M059J (cell line): ENCODE data around the gene GAA. TPM values are rescaled to one million over a fixed set of nuclear protein-coding genes. Genes with fewer than 3 reads are reported as not detected.

ENCODE experiments used
- DNase-seq: peaks from one replicate; pipeline ENCODE4 v3.0.0-alpha.2; 2012; ENCODE audit warnings: low read depth
- total RNA-seq: library from RNA; depleted of rRNA; stranded (reverse); fragments of >200 nt; shearing (Covaris generic); gene quantifications from 2 replicates; pipeline ENCODE4 v1.2.3, GENCODE V29; 2014; rRNA removed

The GAA gene
- total RNA-seq: 5.6 and 11.2 TPM in 2 replicates

DNA sequence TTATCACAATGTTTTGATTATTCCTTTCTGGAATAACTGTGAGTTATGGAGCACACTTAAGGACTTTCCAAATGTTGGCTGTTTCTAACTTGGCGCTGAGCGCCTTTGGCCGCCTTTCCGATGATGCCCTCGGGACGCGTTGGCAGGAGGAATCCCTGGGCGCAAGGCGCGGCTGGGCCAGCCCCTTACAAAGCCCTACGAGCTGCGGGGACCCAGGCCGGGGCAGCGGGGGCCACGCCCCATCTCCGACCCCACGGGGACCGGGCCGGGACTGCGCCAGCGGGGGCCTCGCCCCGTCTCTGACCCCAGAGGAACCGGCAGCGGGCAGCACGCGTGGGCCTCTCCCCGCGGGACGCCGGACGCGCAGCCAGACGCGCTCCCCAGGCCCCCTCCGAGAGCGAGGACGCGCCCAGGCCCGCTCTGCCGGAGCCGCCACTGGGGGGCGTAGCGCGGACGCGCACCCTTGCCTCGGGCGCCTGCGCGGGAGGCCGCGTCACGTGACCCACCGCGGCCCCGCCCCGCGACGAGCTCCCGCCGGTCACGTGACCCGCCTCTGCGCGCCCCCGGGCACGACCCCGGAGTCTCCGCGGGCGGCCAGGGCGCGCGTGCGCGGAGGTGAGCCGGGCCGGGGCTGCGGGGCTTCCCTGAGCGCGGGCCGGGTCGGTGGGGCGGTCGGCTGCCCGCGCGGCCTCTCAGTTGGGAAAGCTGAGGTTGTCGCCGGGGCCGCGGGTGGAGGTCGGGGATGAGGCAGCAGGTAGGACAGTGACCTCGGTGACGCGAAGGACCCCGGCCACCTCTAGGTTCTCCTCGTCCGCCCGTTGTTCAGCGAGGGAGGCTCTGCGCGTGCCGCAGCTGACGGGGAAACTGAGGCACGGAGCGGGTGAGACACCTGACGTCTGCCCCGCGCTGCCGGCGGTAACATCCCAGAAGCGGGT, at the start of gene GAA:
TSS of gene GAA (plus strand) at position 571 of the 935 bp plus-strand sequence. CDS start 3,006 bp downstream, outside the sequence.
- peak; percentile 65 for DNase-seq

DNA sequence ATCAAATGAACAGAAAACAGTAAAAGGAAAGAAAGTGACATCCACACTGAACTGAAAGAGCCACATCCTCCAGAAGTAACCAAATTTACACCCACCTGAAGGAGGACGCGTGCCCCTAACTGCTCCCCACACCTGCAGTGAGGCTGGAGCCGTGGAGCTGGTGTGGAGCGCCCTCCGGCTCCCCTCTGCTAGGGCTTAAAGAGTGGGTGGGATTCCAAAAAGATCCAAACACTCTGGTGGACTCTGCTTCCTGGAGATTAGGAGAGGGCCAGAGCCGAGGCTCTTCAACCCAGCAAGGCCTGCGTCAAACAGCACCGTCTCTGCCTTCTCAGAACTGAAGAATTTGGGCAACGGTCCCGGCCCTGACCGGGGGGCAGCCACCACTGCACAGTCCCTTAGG, 49.7 kb upstream of the GAA start:
- no peak for DNase-seq

DNA sequence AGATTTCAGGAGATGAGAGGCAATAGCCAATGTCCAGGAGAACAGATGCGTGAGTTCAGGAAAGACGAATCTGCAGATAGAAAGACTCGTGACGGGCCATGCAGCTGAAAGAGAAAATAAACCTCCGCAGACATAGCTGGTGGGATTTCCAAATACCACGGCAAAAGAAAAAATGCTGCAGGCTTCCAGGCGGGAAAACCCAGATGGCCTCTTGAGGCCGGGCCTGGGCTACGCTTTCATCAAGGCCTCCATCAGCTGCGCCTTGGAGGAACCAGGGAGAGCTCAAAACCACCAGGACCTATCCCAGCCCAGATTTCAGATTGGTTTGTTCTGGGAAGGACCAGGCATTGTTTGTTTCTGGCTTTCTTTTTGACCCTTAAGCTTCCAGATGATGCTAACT, 48.3 kb upstream of the GAA start:
- no peak for DNase-seq

DNA sequence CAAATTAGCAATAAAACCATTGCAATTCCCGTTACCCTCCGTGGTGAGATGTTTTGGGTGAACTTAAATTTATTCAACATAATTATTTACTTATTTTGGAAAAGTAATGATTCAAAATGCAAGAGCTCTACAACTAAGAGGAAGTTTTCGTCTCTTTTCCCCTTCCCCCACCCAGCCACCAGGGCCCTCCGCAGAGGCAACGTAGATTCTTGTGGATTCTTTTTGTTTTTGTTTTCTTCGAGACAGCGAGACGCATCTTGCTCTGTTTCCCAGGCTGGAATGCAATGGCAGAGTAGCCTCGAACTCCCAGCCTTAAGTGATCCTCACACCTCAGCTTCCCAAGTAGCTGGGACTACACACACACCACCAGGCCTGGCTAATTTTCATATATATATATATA, 45.8 kb upstream of the GAA start:
- DNase-seq: no peak

DNA sequence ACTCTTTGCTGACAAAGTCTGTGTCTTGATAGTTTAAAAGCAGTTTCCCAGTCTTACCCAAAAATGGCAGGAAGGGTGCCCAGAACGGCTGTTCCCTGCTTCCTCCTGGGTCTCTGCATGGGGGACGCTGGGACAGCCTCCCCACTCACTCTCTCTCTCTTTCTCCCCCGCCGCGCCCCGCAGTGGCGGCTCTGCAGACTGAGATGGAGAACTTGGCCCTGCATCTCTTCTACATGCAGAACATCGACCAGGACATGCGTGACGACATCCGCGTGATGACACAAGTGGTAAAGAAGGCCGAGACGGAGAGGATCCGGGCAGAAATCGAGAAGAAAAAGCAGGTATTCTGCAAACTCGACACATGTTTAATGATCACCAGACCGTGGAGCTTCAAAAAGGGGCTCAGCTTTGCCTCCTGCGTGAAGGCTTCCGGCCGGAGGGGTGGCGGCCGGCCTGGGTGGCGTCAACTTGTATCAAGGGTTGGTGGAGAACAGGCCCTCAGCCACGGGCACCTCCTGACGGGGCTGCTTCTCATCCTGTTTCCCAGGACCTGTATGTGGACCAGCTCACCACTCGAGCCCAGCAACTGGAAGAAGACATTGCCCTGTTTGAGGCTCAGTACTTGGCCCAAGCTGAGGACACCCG, 42.9 kb upstream of the GAA start:
- DNase-seq: no peak

DNA sequence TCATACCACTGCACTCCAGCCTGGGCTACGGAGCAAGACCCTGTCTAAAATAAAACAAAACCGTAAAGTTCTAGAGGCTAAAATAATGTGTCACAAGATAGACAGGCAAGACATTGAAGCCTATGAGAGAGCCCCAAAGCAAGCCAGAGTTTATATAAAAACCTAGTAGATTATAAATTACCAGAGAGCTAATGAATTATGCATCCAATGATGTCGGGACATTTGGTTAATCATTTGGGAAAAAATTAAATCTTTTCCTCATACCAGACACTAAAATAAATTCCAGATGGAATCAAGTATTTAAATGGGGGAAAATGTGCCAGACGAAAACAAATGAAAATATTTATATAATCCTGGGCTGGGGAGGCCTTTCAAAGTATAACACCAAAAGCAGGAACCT, 40.7 kb upstream of the GAA start:
- DNase-seq: no peak

DNA sequence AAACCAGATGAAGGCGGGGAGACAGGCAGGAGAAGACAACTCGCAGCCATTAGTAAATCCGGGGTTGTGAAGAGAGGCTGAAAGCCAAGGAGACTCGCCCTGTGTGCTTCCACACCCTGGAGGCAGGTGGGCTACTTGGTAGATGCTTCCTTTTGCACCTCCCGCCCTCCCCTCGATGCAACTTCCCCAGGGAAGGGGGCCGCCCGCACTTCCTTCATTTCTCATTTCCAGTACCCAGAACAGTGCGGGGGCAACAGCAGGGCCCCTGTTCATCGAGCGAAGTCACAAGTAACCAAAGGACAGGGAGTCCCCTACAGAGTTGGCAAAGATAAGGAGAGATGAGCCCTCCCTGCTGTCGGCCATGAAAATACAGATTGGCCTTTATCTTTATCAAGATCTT, 40.0 kb upstream of the GAA start:
- no peak for DNase-seq

DNA sequence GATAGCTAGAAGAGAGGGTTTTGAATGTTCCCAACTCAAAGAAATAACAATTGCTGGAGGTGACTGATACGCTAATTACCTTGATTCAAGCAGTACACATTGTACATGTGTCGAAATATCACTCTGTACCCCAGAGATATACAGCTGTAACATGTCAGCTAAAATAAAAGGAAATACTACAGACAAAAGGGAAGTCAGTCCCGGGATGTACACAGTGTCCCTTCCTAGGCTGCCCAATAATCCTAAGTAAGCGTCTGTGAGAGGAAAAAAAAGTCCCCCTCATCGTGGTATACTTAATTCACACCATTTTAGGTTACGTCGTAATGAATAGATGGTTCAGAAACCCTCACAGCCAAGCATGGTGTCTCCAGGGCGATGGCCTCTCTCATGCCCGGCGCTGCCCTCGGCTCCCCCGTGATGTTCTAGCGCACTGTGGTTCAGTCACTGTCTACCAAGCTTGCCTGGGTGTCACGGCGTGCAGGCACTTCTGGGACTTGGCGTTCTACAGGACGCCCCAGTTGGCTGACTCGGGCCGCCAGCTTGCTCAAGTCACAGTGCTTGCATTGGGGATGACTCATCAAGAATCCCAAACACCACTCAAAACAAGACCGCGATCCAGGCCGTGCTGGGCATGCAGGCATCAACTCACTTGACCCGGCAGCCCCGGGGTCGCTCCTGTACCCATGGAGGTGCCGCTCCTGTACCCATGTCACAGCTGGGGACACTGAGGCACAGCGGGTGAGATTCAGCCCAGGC, 37.4 kb upstream of the GAA start:
- DNase-seq: peak; percentile 80

DNA sequence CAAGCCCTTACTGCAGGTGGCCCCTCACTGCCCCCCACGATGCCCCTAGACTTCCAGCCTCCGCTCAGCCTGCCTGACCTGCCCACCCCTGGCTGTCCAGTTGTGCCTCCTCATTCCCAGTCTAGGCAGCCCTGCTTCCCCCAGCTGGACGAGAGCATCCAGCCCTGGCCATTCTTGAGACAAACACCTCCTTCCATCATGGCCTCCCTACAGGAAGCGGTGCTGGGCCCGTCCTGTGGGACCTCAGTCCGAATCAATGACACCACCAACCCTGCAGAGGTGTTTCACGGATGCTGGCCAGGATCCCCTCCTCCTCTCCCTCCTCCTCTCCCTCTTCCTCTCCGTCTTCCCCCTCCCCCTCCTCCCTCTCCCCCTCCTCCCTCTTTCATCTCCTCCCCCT, 36.7 kb upstream of the GAA start:
- no peak for DNase-seq

DNA sequence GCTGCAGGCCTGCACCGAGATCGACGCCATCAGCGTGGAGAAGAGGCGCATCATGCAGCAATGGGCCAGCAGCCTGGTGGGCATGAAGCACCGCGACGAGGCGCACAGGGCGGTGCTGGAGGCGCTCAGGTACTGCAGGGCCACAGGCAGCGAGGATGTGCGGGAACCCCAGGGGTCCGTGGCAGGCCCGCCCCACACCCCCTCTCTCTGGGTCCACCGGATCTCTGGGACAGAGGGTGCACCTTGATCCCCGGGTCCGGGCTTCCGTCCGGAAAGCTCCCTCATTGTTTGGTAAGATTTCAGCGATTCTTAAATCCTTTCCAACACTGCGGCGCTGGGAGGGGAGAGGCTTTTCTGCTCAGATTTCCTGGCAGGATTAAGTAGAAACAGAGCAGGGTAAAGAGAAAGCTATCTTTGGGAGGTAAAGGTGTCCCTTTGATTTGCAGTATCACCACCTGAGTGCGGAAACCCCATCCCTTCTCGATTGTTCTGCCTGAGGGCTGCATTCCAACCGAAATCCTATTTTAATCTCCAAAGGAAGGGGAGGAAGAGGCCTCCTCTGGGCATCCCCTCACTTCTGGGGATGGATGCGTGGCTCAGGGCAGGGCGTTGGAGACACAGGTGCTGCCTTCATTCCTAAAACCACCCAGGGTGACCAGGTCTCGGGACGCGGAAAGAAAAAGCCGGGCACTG, 35.8 kb upstream of the GAA start:
- DNase-seq: no peak

DNA sequence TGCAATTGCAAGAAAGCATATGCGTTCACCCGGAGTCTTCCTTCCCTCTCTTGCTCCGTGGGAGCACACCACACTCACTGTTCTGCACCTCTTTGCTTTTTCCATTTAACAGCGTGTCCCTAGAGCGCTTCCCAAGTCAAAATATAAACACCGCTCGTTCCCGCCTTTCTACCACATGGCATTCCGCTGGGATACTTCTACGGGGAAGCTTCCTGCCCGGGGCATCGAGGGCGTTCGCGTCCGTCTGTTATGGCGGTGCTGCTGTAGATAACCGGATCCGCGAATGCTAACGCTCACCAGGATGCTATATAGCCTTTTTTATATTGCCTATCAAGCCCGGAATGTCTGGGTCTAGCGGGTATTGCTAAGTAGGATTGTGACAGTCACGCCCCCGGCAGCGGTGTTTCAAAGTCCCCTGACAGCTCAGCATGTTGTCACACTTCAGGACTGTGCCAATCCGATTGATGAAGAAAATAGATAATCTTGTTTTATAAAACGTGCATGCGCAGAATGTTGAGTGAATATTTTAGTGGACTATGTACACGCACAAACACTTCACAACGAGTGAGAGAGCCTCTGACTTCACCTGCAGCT, 33.9 kb upstream of the GAA start:
- no peak for DNase-seq

DNA sequence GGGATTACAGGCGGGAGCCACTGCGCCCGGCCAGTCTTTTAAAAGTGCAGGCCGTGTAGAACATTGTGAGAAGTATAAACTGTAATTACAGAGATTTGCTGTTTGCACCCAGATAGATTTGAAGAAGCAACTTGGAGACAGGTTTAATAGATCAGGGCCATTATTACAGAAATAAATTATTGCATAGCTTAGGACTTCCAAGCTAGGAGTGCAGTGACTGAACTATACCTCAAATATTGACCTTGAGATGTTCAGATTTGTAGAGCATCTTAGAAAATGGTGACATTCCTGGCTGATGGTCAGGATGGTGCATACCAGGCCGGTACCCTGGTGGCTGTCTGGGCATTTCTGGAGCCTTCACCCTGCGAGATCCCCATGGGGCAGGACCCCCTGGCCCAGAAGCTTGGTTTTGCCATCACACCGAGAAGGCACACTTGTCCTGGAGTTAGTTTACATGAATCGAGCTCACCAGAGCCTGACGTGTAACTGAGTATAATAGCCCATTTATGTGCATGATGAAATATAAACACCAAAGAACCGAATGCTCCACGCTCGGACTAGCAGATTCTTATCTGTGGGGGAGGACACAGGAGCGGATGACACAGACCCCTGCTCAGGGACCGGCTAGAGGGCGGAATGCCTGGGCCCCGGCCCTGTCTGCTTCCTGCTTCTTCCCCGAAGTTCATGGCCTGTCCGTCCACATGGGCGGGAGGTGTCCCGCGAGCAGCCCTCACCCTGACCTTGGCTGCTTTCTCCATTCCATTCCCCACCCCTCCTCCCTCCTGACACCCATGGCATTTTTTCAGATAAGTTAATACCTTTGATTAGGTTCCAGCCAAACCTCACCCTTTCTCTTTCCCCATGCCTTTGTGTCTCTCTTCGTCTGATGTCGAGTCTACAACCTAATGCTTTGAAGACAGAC, 32.8 kb upstream of the GAA start:
- DNase-seq: peak; percentile 17

DNA sequence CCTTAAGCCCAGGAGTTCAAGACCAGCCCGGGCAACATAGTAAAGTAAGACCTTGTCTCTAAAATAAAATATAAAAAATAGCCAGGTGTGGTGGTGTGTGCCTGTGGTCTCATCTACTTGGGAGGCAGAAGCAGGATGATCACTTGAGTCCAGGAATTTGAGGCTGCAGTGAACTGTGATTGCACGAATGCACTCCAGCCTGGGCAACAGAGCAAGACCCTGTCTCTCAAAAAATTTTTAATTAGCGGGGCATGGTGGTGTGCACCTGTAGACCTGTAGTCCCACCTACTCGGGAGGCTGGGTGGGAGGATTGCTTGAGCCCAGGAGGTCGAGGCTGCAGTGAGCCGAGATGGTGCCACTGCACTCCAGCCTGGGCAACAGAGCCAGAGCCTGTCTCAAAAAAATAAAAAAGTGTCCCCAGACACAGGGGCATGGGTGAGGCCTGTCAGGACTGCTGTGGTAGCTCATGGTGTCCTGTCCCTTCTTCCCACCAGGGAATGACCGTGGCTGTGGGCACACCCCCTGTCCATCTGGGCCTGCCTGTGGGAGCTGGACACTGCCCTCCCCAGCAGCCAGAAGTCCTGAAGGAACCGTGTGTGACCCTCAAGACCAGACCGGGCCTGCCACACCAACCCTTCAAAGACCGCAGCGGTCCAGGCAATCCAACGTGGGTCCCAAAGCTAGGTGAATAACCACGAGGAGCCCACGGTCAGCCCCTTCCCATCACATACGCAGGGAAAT, 30.8 kb upstream of the GAA start:
- DNase-seq: no peak

DNA sequence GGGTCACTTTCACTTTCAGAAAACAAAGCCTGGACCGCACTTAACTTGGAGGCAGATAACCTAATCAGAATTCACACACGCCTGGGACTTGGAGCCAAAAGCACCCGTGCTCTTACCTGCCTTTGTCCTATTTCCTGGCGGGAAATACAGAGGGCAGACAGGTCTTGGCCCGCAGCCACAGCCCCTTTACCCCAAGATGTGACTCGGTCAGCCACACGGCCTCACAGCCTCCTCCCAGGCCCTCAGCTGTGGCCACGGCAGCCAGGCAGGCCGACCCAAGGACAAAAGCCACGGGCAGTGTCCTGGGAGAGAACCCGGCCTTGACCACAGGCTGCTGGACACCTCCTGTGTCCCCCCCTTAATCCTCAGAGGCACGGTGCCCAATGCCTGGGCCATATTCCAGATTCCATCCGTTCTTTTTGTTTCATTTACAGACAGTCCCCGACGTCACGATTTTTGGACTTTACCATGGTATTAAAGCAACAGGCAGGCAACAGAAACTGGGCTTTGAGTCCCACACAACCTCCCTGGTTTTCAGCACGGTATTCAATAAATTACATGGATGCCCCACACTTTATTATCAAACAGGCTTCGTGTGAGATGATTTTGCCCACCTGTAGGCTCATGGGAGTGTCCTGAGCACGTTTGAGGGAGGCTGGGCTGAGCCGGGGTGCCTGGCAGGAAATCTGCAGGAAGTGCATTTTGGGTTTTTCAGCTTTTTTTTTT, 30.1 kb upstream of the GAA start:
- peak; percentile 65 for DNase-seq

DNA sequence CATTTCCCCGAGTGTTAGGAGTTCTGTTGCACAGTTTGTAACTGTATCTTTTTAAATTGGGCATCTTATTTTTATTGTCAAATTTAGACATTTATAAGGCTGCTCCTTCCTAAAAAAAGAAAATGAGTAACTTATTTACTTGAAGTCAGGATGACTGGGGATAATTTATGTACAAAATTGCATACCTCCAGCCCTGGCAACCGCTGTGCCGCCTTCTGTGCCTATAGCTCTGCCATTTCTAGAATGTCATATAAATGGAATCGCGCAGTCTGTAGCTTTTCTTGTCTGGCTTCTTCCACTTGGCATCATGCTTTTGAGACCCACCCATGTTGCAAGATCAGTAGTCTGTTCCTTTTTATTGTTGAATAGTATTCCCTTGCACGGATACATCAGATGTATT, 29.0 kb upstream of the GAA start:
- DNase-seq: no peak

DNA sequence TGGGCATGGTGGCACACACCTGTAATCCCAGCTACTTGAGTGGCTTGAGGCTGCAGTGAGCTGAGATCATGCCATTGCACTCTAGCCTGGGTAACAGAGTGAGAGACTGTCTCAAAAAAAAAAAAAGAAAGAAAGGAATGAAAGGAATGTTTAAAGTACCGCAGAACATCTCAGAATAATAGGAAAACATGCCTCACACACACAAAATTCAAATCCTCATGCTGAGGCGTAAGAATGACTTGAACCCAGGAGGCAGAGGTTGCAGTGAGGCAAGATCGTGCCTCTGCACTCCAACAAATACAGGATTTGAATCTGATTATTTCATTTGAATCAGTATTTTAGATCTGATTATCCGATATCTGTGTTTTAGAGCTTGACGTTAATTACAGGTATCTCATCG, 21.3 kb upstream of the GAA start:
- DNase-seq: no peak

DNA sequence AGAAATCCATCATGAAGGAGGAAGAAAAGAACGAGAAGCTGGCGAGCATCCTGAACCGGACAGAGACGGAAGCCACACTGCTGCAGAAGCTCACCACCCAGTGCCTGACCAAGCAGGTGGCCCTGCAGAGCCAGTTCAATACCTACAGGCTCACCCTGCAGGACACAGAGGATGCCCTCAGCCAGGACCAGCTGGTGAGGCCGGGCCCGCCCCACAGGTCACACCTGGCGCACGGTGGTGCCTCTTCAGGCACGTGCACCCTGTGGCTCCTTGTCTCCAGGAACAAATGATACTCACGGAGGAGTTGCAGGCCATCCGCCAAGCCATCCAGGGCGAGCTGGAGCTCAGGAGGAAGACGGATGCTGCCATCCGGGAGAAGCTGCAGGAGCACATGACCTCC, 19.8 kb upstream of the GAA start:
- no peak for DNase-seq

DNA sequence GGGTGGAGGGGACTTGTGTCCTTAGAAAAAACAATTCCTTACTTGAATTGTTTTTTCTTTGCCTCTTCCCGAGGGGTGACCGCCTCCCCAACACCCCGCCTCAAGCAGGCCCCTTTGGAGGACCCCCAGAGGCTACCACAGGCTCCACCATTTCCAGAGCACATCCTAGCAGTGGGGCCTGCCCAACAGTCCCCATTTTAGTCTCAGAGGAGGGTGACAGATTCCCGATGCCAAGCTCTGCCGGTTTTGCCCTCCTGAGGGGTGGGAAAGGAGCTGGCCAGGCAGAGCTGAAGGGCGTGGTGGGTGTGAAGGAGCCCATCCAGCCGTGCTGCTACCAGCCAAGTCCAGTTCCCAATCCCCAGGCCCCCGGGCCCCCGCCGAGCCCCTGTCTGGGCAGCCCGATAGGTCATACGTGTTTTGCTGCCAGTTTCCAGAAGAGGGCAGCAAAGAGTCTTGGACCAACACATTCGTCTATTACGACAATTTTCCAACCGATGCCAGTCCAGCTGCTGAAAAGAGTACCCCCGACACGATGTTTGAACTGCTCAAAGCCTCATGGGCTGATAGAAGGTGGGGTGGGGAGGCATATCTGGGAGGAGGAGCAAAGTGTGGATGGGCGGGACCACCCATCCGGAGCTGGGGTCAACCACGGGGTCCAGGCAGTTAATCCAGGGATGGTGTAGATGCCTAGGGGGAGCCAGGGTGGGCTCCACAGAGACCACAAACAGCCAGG, 18.8 kb upstream of the GAA start:
- DNase-seq: peak; percentile 65
